ENCODE data around the gene SNX27.

DNA sequence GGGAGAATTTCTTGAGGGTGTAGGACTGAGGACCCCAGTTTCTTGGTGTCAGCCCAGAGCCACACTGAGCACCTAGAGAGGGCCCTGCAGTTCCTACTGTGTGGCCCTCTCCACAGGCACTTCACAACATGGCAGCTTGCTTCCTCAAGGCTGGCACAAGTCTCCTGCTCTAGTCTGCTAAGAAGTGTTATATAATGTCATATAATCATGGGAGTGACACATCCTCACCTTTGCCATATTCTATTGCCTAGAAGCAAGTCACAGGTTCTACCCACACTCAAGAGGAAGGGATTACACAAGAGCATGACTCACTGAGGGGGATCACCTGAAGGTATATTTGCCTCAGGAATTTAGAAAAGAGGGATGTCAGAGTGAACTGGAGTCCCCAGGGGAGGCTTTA is 5.5 kb upstream of the SNX27 start:
- TF ChIP-seq GATA3 (IDR thresholded peaks at IDR 0.05; ENCODE audit: low read depth, low read length), result no peak
- TF ChIP-seq GATA2 (IDR thresholded peaks at IDR 0.05; ENCODE audit: low read depth, low read length), result no peak
